Testis (tissue), 2 donors: Measurements from ENCODE around the gene CYREN.

ENCODE experiments used
- CTCF ChIP-seq, 3 experiments: fragments of 450-650 bp in 2 of 3; fragments of 200-600 bp in 1 of 3; sonication (generic) in 1 of 3; IDR thresholded peaks; one replicate each; pipeline ENCODE4 v1.5.1; 2016 to 2019; ENCODE audit warnings: antibody characterized with exemption in 3 of 3, mild to moderate bottlenecking in 2 of 3, moderate library complexity in 1 of 3
- POLR2A ChIP-seq: fragments of 450-650 bp; IDR thresholded peaks from one replicate; pipeline ENCODE4 v1.6.1; 2017; ENCODE audit warnings: antibody characterized with exemption, mild to moderate bottlenecking, moderate library complexity

GRCh38 chr7:135189221-135189662 lies 18.7 kb upstream of the CYREN start:
- no peak for TF ChIP-seq POLR2A
- TF ChIP-seq CTCF (IDR thresholded peaks at IDR 0.05), result no peak
